HepG2 (cell line): ENCODE results near the gene FNDC3B. TPM values are rescaled to one million over a fixed set of nuclear protein-coding genes. Genes with fewer than 3 reads are reported as not detected.

Experiments
- EEA1 ChIP-seq: sonication (generic); formaldehyde crosslinking; IDR thresholded peaks from 2 replicates; pipeline ENCODE4 v1.5.1; 2020; ENCODE audit warnings: mild to moderate bottlenecking, missing genetic modification reagents, borderline replicate concordance
- ERF ChIP-seq: IDR thresholded peaks from 2 replicates; pipeline ENCODE4 v1.6.1; 2018; ENCODE audit warnings: missing biosample characterization, missing genetic modification reagents
- HNRNPLL ChIP-seq: fragments of 200-400 bp; formaldehyde crosslinking; IDR thresholded peaks from 2 replicates; pipeline ENCODE4 v1.6.1; 2017; ENCODE audit warnings: mild to moderate bottlenecking, low read depth, low read length; ENCODE audit not compliant: poor library complexity, severe bottlenecking
- IRF1 ChIP-seq: sonication (generic); formaldehyde crosslinking; IDR thresholded peaks from 2 replicates; pipeline ENCODE4 v1.4.0; 2020; ENCODE audit warnings: low read depth, mild to moderate bottlenecking, missing genetic modification reagents
- KDM2A ChIP-seq: sonication (generic); formaldehyde crosslinking; IDR thresholded peaks from 2 replicates; pipeline ENCODE4 v1.4.0; 2020; ENCODE audit warnings: low read depth, missing genetic modification reagents, borderline replicate concordance
- MBD4 ChIP-seq: IDR thresholded peaks from 2 replicates; pipeline ENCODE4 v1.6.1; 2012; ENCODE audit warnings: low read length, inconsistent platforms, borderline replicate concordance
- MED1 ChIP-seq: sonication (generic); formaldehyde crosslinking; IDR thresholded peaks from 2 replicates; pipeline ENCODE4 v1.4.0; 2020; ENCODE audit warnings: missing genetic modification reagents
- MYC ChIP-seq: sonication (generic); formaldehyde crosslinking; IDR thresholded peaks from 2 replicates; pipeline ENCODE4 v1.9.0; 2021; ENCODE audit warnings: missing genetic modification reagents, borderline replicate concordance
- NAIF1 ChIP-seq: sonication (generic); formaldehyde crosslinking; IDR thresholded peaks from 2 replicates; pipeline ENCODE4 v1.5.0; 2020; ENCODE audit warnings: mild to moderate bottlenecking, missing genetic modification reagents, borderline replicate concordance
- NCOA2 ChIP-seq: sonication (generic); formaldehyde crosslinking; IDR thresholded peaks from 2 replicates; pipeline ENCODE4 v1.8.0; 2022; ENCODE audit warnings: inconsistent platforms
- PAX8 ChIP-seq: sonication (generic); formaldehyde crosslinking; IDR thresholded peaks from 2 replicates; pipeline ENCODE4 v1.8.0; 2022; ENCODE audit warnings: mild to moderate bottlenecking, missing genetic modification reagents, borderline replicate concordance
- POLR2AphosphoS2 ChIP-seq: IDR thresholded peaks from 2 replicates; pipeline ENCODE4 v1.6.1; 2011; ENCODE audit warnings: low read depth, low read length, improper control_type of control experiment
- SP2 ChIP-seq: sonication (generic); formaldehyde crosslinking; IDR thresholded peaks from 2 replicates; pipeline ENCODE4 v1.5.1; 2020; ENCODE audit warnings: mild to moderate bottlenecking, missing genetic modification reagents
- SRSF4 ChIP-seq: fragments of 200-400 bp; formaldehyde crosslinking; IDR thresholded peaks from one replicate; pipeline ENCODE4 v1.6.1; 2018; ENCODE audit warnings: mild to moderate bottlenecking, low read depth, low read length, moderate library complexity; ENCODE audit not compliant: poor library complexity, severe bottlenecking
- TCF7 ChIP-seq: sonication (generic); IDR thresholded peaks from 2 replicates; pipeline ENCODE4 v1.6.1; 2016; ENCODE audit warnings: antibody characterized with exemption, low read depth
- WIZ ChIP-seq: sonication (generic); formaldehyde crosslinking; IDR thresholded peaks from 2 replicates; pipeline ENCODE4 v1.5.1; 2020; ENCODE audit warnings: mild to moderate bottlenecking, missing genetic modification reagents
- ZBTB20 ChIP-seq: sonication (generic); formaldehyde crosslinking; IDR thresholded peaks from 2 replicates; pipeline ENCODE4 v1.8.1; 2023; ENCODE audit warnings: missing genetic modification reagents, low read depth, mild to moderate bottlenecking, borderline replicate concordance
- ZNF274 ChIP-seq: sonication (generic); formaldehyde crosslinking; IDR thresholded peaks from 2 replicates; pipeline ENCODE4 v1.5.1; 2020; ENCODE audit warnings: mild to moderate bottlenecking, missing genetic modification reagents
- ZNF337 ChIP-seq: sonication (generic); formaldehyde crosslinking; IDR thresholded peaks from 2 replicates; pipeline ENCODE4 v1.5.1; 2020; ENCODE audit warnings: missing genetic modification reagents, low read depth, mild to moderate bottlenecking, borderline replicate concordance
- ZNF7 ChIP-seq: IDR thresholded peaks from 2 replicates; pipeline ENCODE4 v1.6.1; 2016; ENCODE audit warnings: missing biosample characterization, missing genetic modification reagents
- ZNF709 ChIP-seq: sonication (generic); formaldehyde crosslinking; IDR thresholded peaks from 2 replicates; pipeline ENCODE4 v1.5.0; 2020; ENCODE audit warnings: mild to moderate bottlenecking, missing genetic modification reagents
- ZSCAN5A ChIP-seq: sonication (generic); formaldehyde crosslinking; IDR thresholded peaks from 2 replicates; pipeline ENCODE4 v1.8.0; 2022; ENCODE audit warnings: mild to moderate bottlenecking, missing genetic modification reagents, borderline replicate concordance
- polyA plus RNA-seq, 8 experiments: library from polyadenylated mRNA; depleted of rRNA in 3 of 8; stranded (reverse) in 7 of 8; unstranded in 1 of 8; fragments of >200 nt; fragmentation: Illumina TruSeq in 4 of 8; extraction: Trizol in 4 of 8; gene quantifications; 2 replicates each; pipeline versions ENCODE4 v1.2.1 to v1.2.3, GENCODE V29; 2011 to 2016; ENCODE audit warnings: low read depth in 4 of 8, missing spikeins in 1 of 8, mixed read lengths in 1 of 8; ENCODE audit not compliant: insufficient read depth in 1 of 8
- total RNA-seq, 5 experiments: library from RNA; depleted of rRNA; stranded (reverse); fragments of >200 nt; fragmentation: Illumina TruSeq; extraction: Trizol; gene quantifications; 2 replicates each; pipeline ENCODE4 v1.2.3, GENCODE V29; 2016; ENCODE audit warnings: low read depth in 1 of 5
- TF ChIP-seq, protein P1 (sequence below): sonication (generic); formaldehyde crosslinking; IDR thresholded peaks from 2 replicates; pipeline ENCODE4 v1.4.0; 2020; ENCODE audit warnings: missing genetic modification reagents
- TF ChIP-seq, protein P2 (sequence below): IDR thresholded peaks from 2 replicates; pipeline ENCODE4 v1.6.1; 2016; ENCODE audit warnings: missing biosample characterization, missing genetic modification reagents, low read depth
- TF ChIP-seq, protein P3 (sequence below): sonication (generic); formaldehyde crosslinking; IDR thresholded peaks from 2 replicates; pipeline ENCODE4 v1.4.0; 2020; ENCODE audit warnings: missing genetic modification reagents

Gene FNDC3B
- total and polyA plus RNA-seq, 2 of the 13 experiments (the other 11 are each of a cell fraction or from before 2014, with no cell fraction given) = 74.8 to 103 TPM

GRCh38 chr3:172098698-172099494, 59.5 kb downstream of the FNDC3B start (continued):
- TF ChIP-seq ZNF274 (no peak), ZNF7 (CRISPR knock-in tag) (no peak), SP2 (CRISPR knock-in tag) (no peak), WIZ (CRISPR knock-in tag) (no peak), ERF (CRISPR knock-in tag) (peak; percentile 50; the same call in 1 of the 2 replicates), MBD4 (0 out of 2 replicates have a peak, but pooled peaks have one; percentile 53), HNRNPLL (no peak), TCF7 (peak; percentile 55), MYC (CRISPR knock-in tag) (peak; percentile 52; the same call in 1 of the 2 replicates), KDM2A (CRISPR knock-in tag) (0 out of 2 replicates have a peak, but pooled peaks have one; percentile 22), ZSCAN5A (CRISPR knock-in tag) (no peak; the same call in 1 of the 2 replicates), ZNF337 (CRISPR knock-in tag) (no peak), ZNF709 (no peak), NCOA2 (peak; percentile 73), POLR2AphosphoS2 (no peak), ZBTB20 (peak; percentile 81; the same call in 1 of the 2 replicates), NAIF1 (CRISPR knock-in tag) (no peak), MED1 (CRISPR knock-in tag) (peak; percentile 94), PAX8 (CRISPR knock-in tag) (no peak), IRF1 (no peak), EEA1 (CRISPR knock-in tag) (no peak), SRSF4 (no peak)
- TF ChIP-seq, protein P1, sequence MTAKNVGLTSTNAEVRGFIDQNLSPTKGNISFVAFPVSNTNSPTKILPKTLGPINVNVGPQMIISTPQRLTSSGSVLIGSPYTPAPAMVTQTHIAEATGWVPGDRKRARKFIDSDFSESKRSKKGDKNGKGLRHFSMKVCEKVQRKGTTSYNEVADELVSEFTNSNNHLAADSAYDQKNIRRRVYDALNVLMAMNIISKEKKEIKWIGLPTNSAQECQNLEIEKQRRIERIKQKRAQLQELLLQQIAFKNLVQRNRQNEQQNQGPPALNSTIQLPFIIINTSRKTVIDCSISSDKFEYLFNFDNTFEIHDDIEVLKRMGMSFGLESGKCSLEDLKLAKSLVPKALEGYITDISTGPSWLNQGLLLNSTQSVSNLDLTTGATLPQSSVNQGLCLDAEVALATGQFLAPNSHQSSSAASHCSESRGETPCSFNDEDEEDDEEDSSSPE = 0 out of 2 replicates have a peak, but pooled peaks have one; percentile 63
- TF ChIP-seq, protein P2, sequence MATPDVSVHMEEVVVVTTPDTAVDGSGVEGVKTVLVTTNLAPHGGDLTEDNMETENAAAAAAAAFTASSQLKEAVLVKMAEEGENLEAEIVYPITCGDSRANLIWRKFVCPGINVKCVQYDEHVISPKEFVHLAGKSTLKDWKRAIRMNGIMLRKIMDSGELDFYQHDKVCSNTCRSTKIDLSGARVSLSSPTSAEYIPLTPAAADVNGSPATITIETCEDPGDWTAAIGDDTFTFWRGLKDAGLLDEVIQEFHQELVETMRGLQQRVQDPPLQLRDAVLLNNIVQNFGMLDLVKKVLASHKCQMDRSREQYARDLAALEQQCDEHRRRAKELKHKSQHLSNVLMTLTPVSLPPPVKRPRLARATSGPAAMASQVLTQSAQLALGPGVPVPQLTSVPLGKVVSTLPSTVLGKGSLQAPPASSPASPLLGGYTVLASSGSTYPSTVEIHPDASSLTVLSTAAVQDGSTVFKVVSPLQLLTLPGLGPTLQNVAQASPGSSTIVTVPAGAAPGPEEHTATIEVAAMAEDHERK (CRISPR knock-in tag) = no peak
- TF ChIP-seq, protein P3, sequence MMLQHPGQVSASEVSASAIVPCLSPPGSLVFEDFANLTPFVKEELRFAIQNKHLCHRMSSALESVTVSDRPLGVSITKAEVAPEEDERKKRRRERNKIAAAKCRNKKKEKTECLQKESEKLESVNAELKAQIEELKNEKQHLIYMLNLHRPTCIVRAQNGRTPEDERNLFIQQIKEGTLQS (CRISPR knock-in tag) = no peak
